ENCODE data around the gene INTS3.

DNA sequence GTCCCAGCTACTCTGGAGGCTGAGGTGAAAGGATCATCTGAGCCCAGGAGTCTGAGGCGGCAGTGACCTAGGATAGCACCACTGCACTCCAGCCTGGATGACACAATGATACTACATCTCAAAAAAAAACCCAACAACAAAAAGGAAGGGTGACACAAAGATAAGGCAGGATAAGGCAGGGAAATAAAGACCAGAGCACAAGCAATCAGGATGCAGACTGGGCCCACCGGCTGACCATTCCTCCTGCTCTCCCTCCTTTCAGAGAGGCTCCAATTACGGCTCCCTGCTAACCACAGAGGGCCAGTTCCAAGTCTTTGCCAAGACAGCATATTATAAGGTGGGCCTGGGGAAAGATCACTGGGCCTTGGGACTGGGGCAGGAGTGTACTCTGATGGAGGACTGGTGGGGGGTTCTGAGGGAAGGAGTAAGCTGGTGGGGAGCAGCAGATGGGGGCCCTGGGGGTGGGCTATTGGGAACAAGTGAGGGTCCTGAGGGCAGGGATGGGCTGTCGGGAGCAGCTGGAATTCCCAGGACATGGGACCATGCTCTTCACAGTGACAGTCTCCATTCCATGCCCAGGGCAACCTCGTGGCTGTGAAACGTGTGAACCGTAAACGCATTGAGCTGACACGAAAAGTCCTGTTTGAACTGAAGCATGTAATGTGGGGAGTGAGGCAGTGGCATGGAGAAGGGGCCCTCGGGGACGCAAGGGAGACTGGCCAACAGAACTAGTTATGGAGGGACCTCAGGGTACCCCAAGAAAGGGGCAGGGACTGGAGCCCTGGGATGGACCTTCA, 42.1 kb upstream of the INTS3 start:
- no peak for TF ChIP-seq RAD21 (IDR thresholded peaks at IDR 0.05; ENCODE audit: low read depth)
- TF ChIP-seq, protein P1, sequence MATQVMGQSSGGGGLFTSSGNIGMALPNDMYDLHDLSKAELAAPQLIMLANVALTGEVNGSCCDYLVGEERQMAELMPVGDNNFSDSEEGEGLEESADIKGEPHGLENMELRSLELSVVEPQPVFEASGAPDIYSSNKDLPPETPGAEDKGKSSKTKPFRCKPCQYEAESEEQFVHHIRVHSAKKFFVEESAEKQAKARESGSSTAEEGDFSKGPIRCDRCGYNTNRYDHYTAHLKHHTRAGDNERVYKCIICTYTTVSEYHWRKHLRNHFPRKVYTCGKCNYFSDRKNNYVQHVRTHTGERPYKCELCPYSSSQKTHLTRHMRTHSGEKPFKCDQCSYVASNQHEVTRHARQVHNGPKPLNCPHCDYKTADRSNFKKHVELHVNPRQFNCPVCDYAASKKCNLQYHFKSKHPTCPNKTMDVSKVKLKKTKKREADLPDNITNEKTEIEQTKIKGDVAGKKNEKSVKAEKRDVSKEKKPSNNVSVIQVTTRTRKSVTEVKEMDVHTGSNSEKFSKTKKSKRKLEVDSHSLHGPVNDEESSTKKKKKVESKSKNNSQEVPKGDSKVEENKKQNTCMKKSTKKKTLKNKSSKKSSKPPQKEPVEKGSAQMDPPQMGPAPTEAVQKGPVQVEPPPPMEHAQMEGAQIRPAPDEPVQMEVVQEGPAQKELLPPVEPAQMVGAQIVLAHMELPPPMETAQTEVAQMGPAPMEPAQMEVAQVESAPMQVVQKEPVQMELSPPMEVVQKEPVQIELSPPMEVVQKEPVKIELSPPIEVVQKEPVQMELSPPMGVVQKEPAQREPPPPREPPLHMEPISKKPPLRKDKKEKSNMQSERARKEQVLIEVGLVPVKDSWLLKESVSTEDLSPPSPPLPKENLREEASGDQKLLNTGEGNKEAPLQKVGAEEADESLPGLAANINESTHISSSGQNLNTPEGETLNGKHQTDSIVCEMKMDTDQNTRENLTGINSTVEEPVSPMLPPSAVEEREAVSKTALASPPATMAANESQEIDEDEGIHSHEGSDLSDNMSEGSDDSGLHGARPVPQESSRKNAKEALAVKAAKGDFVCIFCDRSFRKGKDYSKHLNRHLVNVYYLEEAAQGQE (IDR thresholded peaks at IDR 0.05; ENCODE audit: low read depth), result no peak
- no peak for TF ChIP-seq CREB1 (IDR thresholded peaks at IDR 0.05; ENCODE audit: low read depth)
- TF ChIP-seq, protein P2, sequence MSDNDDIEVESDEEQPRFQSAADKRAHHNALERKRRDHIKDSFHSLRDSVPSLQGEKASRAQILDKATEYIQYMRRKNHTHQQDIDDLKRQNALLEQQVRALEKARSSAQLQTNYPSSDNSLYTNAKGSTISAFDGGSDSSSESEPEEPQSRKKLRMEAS (IDR thresholded peaks at IDR 0.05), result no peak
- TF ChIP-seq EP300 (IDR thresholded peaks at IDR 0.05; ENCODE audit: borderline replicate concordance), result no peak
